H9 (cell line): ENCODE results near the gene MAPK8IP3. TPM values are rescaled to one million over a fixed set of nuclear protein-coding genes. Genes with fewer than 3 reads are reported as not detected.

Source experiments
- DNase-seq: peaks from one replicate; pipeline ENCODE4 v3.0.0-alpha.2; 2017
- H2AFZ ChIP-seq: one replicate; pipeline ENCODE4 v1.6.1; 2013; ENCODE audit warnings: mild to moderate bottlenecking, low read length, control low read depth, moderate library complexity
- H2AK5ac ChIP-seq: 2 replicates; pipeline ENCODE4 v1.6.1; 2013; ENCODE audit warnings: low read length, control low read depth, mixed read lengths; ENCODE audit not compliant: insufficient read length
- H2BK120ac ChIP-seq: one replicate; pipeline ENCODE4 v1.6.1; 2013; ENCODE audit warnings: low read depth, mild to moderate bottlenecking, low read length, control low read depth, inconsistent platforms; ENCODE audit not compliant: poor library complexity, severe bottlenecking
- H2BK12ac ChIP-seq: 2 replicates; pipeline ENCODE4 v1.6.1; 2013; ENCODE audit warnings: low read length, control low read depth, mixed read lengths, low read depth; ENCODE audit not compliant: insufficient read length
- H2BK15ac ChIP-seq: 2 replicates; pipeline ENCODE4 v1.6.1; 2013; ENCODE audit warnings: low read depth, low read length, control low read depth
- H2BK20ac ChIP-seq: one replicate; pipeline ENCODE4 v1.6.1; 2013; ENCODE audit warnings: low read depth, mild to moderate bottlenecking, low read length, control low read depth, inconsistent platforms; ENCODE audit not compliant: poor library complexity, severe bottlenecking
- H2BK5ac ChIP-seq: 2 replicates; pipeline ENCODE4 v1.6.1; 2013; ENCODE audit warnings: low read length, control low read depth, mixed read lengths; ENCODE audit not compliant: insufficient read length
- H3K14ac ChIP-seq: 2 replicates; pipeline ENCODE4 v1.6.1; 2013; ENCODE audit warnings: low read length, control low read depth; ENCODE audit not compliant: insufficient read depth
- H3K18ac ChIP-seq: 2 replicates; pipeline ENCODE4 v1.6.1; 2013; ENCODE audit warnings: low read depth, mild to moderate bottlenecking, mixed read lengths, low read length, control low read depth; ENCODE audit not compliant: insufficient read length
- H3K23ac ChIP-seq: 2 replicates; pipeline ENCODE4 v1.6.1; 2013; ENCODE audit warnings: low read length, control low read depth, mixed read lengths, low read depth; ENCODE audit not compliant: insufficient read length
- H3K23me2 ChIP-seq: 2 replicates; pipeline ENCODE4 v1.6.1; 2013; ENCODE audit warnings: low read depth, mild to moderate bottlenecking, mixed read lengths, low read length, control low read depth; ENCODE audit not compliant: insufficient read length, poor library complexity, severe bottlenecking
- H3K27ac ChIP-seq: 2 replicates; pipeline ENCODE4 v1.5.1; 2013; ENCODE audit warnings: low read length, control low read depth, mixed read lengths, low read depth; ENCODE audit not compliant: insufficient read length
- H3K27me3 ChIP-seq: 2 replicates; pipeline ENCODE4 v1.6.1; 2013; ENCODE audit warnings: low read length, control low read depth, inconsistent platforms; ENCODE audit not compliant: insufficient read depth
- H3K4ac ChIP-seq: 2 replicates; pipeline ENCODE4 v1.6.1; 2013; ENCODE audit warnings: low read depth, mild to moderate bottlenecking, control low read depth, inconsistent platforms, low read length, moderate library complexity
- H3K4me1 ChIP-seq: 2 replicates; pipeline ENCODE4 v1.6.1; 2013; ENCODE audit warnings: low read length, control low read depth, inconsistent platforms; ENCODE audit not compliant: insufficient read depth
- H3K4me2 ChIP-seq: 2 replicates; pipeline ENCODE4 v1.6.1; 2013; ENCODE audit warnings: low read length, control low read depth, mixed read lengths; ENCODE audit not compliant: insufficient read length, insufficient read depth
- H3K56ac ChIP-seq: 2 replicates; pipeline ENCODE4 v1.6.1; 2013; ENCODE audit warnings: low read depth, mild to moderate bottlenecking, mixed read lengths, low read length, control low read depth; ENCODE audit not compliant: insufficient read length
- H3K79me1 ChIP-seq: 2 replicates; pipeline ENCODE4 v1.6.1; 2013; ENCODE audit warnings: low read depth, mild to moderate bottlenecking, moderate library complexity, low read length, control low read depth, inconsistent platforms; ENCODE audit not compliant: insufficient read depth, poor library complexity, severe bottlenecking
- H3K79me2 ChIP-seq: 2 replicates; pipeline ENCODE4 v1.6.1; 2013; ENCODE audit warnings: low read length, control low read depth, inconsistent platforms; ENCODE audit not compliant: insufficient read depth
- H3K9ac ChIP-seq: 2 replicates; pipeline ENCODE4 v1.6.1; 2013; ENCODE audit warnings: low read length, control low read depth, mixed read lengths; ENCODE audit not compliant: insufficient read length; ENCODE audit errors: extremely low read depth
- H3K9me3 ChIP-seq: one replicate; pipeline ENCODE4 v1.6.1; 2013; ENCODE audit warnings: low read depth, low read length, inconsistent platforms; ENCODE audit not compliant: control insufficient read depth
- H3T11ph ChIP-seq: one replicate; pipeline ENCODE4 v1.6.1; 2013; ENCODE audit warnings: mild to moderate bottlenecking, low read length, control low read depth, inconsistent platforms
- H4K20me1 ChIP-seq: one replicate; pipeline ENCODE4 v1.6.1; 2013; ENCODE audit not compliant: control insufficient read depth, insufficient read length, insufficient read depth
- H4K5ac ChIP-seq: 2 replicates; pipeline ENCODE4 v1.6.1; 2013; ENCODE audit warnings: low read depth, mild to moderate bottlenecking, mixed read lengths, low read length, control low read depth; ENCODE audit not compliant: insufficient read length
- H4K8ac ChIP-seq: replicated peaks from 2 replicates; pipeline ENCODE4 v1.6.1; 2013; ENCODE audit warnings: low read length, control low read depth, mixed read lengths, low read depth; ENCODE audit not compliant: insufficient read length
- H4K91ac ChIP-seq: 2 replicates; pipeline ENCODE4 v1.6.1; 2013; ENCODE audit warnings: low read depth, mild to moderate bottlenecking, moderate library complexity, mixed read lengths, low read length, control low read depth; ENCODE audit not compliant: insufficient read length
- H3K27ac Mint-ChIP-seq, 3 experiments: 2 replicates in 2 of 3; 3 replicates in 1 of 3; pipeline ENCODE4 v1.8.0; 2020 to 2021; ENCODE audit warnings: mixed read lengths in 3 of 3, mild to moderate bottlenecking in 1 of 3, moderate library complexity in 1 of 3
- H3K27me3 Mint-ChIP-seq: 2 replicates; pipeline ENCODE4 v1.8.0; 2021; ENCODE audit warnings: low read depth, mild to moderate bottlenecking, moderate library complexity, mixed read lengths
- H3K36me3 Mint-ChIP-seq, 3 experiments: 2 replicates in 2 of 3; 3 replicates in 1 of 3; pipeline ENCODE4 v1.8.0; 2020 to 2021; ENCODE audit warnings: low read depth in 3 of 3, mixed read lengths in 3 of 3; ENCODE audit not compliant: insufficient read depth in 1 of 3
- H3K4me1 Mint-ChIP-seq, 2 experiments: 2 replicates each; pipeline ENCODE4 v1.8.0; 2020; ENCODE audit warnings: mixed read lengths in 2 of 2
- H3K4me3 Mint-ChIP-seq, 2 experiments: 2 replicates in 1 of 2; 3 replicates in 1 of 2; pipeline ENCODE4 v1.8.0; 2020 to 2021; ENCODE audit warnings: mild to moderate bottlenecking in 2 of 2, mixed read lengths in 2 of 2, moderate library complexity in 1 of 2
- H3K9me3 Mint-ChIP-seq, 2 experiments: 2 replicates in 1 of 2; 3 replicates in 1 of 2; pipeline ENCODE4 v1.8.0; 2020; ENCODE audit warnings: mild to moderate bottlenecking in 2 of 2, mixed read lengths in 2 of 2, moderate library complexity in 1 of 2
- CTCF ChIP-seq: fragments of 200-600 bp; sonication (generic); conservative IDR thresholded peaks from 3 replicates; pipeline ENCODE4 v1.8.0; 2021; ENCODE audit warnings: antibody characterized with exemption, mild to moderate bottlenecking
- WGBS: extraction: QIAGEN DNeasy Blood & Tissue Kit; methylation state at CpG from one replicate; pipeline ENCODE4 v1.1.7; 2013; ENCODE audit warnings: missing lambda C conversion rate, low lambda C conversion rate, mixed read lengths; ENCODE audit not compliant: insufficient read length; ENCODE audit errors: extremely low coverage; 5-methylcytosine and 5-hydroxymethylcytosine counted together
- total RNA-seq: library from RNA; stranded (reverse); gene quantifications from 2 replicates; pipeline ENCODE4 v1.2.1, GENCODE V29; 2021

MAPK8IP3 gene
- total RNA-seq, 1 experiment from 2014 or later: 51.3 TPM

GRCh38 chr16:1808691-1809090 is 102.7 kb downstream of the MAPK8IP3 start:
- Histone ChIP-seq H3K27ac (no peak overlapping the region), H3K18ac (no peak overlapping the region), H3K79me2 (no peaks in the 10 kb centered on the region), H3K23me2 (no peaks in the 10 kb centered on the region), H2AFZ (no peak overlapping the region), H2BK20ac (no peak overlapping the region), H3K4me1 (no peaks in the 10 kb centered on the region), H3K79me1 (no peaks in the 10 kb centered on the region), H2AK5ac (no peak overlapping the region), H4K91ac (no peak overlapping the region), H3K9ac (no peak overlapping the region), H4K20me1 (no peaks in the 10 kb centered on the region), H3K4me2 (no peak overlapping the region), H4K5ac (no peak overlapping the region), H4K8ac (no peak overlapping the region), H3K14ac (no peak overlapping the region), H3K9me3 (no peaks in the 10 kb centered on the region), H3K56ac (no peak overlapping the region), H3T11ph (no peak overlapping the region), H3K4ac (no peak overlapping the region), H2BK120ac (no peak overlapping the region), H2BK12ac (no peak overlapping the region), H2BK5ac (no peak overlapping the region), H3K27me3 (no peaks in the 10 kb centered on the region), H2BK15ac (no peak overlapping the region), H3K23ac (no peak overlapping the region)
- no peak overlapping the region for H3K4me3 Mint-ChIP-seq
- peaks cover 15 to 37% (median 16%) of the 10 kb centered on the region in 3 experiments; a peak in 6 of 7 replicates for H3K36me3 Mint-ChIP-seq
- no peak for TF ChIP-seq CTCF
- no CpG with 5 or more reads among the region's 18 CpGs for WGBS
- H3K27ac Mint-ChIP-seq: no peak overlapping the region
- DNase-seq: no peak
- H3K27me3 Mint-ChIP-seq: no peaks in the 10 kb centered on the region
- H3K9me3 Mint-ChIP-seq: peaks cover 2 to 4% of the 10 kb centered on the region in 2 experiments; a peak in 2 of 5 replicates
- peaks cover 0 to 3% of the 10 kb centered on the region in 2 experiments; a peak in 2 of 4 replicates for H3K4me1 Mint-ChIP-seq
